Skeletal muscle cell (primary cell): Measurements from ENCODE around the gene ZNF511.

Source experiments
- DNase-seq: peaks from one replicate; pipeline ENCODE4 v3.0.0-alpha.2; 2010; ENCODE audit warnings: low read depth
- H3K4me3 ChIP-seq: 2 replicates; pipeline ENCODE4 v1.5.1; 2011; ENCODE audit warnings: low read depth, mild to moderate bottlenecking, control low read depth, low read length, moderate library complexity

The ZNF511 gene

GRCh38 chr10:133287832-133288500 lies 20.7 kb upstream of the ZNF511 start:
- no peak for DNase-seq
- H3K4me3 ChIP-seq, result no peak overlapping the region

- no peak overlapping the region for H3K4me3 ChIP-seq
- DNase-seq, result no peak
Measured at GRCh38 chr10:133289761-133290160, 19.0 kb upstream of the ZNF511 start.

- H3K4me3 ChIP-seq, result no peak overlapping the region
- DNase-seq, result peak; percentile 21
Measured at GRCh38 chr10:133292919-133293809, 15.6 kb upstream of the ZNF511 start.

GRCh38 chr10:133293810-133294119 lies 14.9 kb upstream of the ZNF511 start:
- H3K4me3 ChIP-seq, result no peak overlapping the region
- no peak for DNase-seq

- no peak overlapping the region for H3K4me3 ChIP-seq
- DNase-seq, result no peak
Measured at GRCh38 chr10:133294189-133294588, 14.5 kb upstream of the ZNF511 start.

- H3K4me3 ChIP-seq, result no peak overlapping the region
- no peak for DNase-seq
Measured at GRCh38 chr10:133295426-133296320, 13.0 kb upstream of the ZNF511 start.

- H3K4me3 ChIP-seq, result no peak overlapping the region
- DNase-seq, result no peak
Measured at GRCh38 chr10:133297504-133297903, 11.2 kb upstream of the ZNF511 start.

- no peak for DNase-seq
Measured at GRCh38 chr10:133298466-133298865, 10.2 kb upstream of the ZNF511 start.

GRCh38 chr10:133299224-133299623 lies 9.5 kb upstream of the ZNF511 start:
- no peak for DNase-seq
- H3K4me3 ChIP-seq, result no peak overlapping the region

More at GRCh38 chr10:133298466-133298865, 10.2 kb upstream of the ZNF511 start:
- no peak overlapping the region for H3K4me3 ChIP-seq

GRCh38 chr10:133299738-133300137 lies 9.0 kb upstream of the ZNF511 start:
- DNase-seq, result no peak
- no peak overlapping the region for H3K4me3 ChIP-seq

GRCh38 chr10:133302230-133302629 lies 6.5 kb upstream of the ZNF511 start:
- no peak overlapping the region for H3K4me3 ChIP-seq
- DNase-seq, result no peak

- no peak overlapping the region for H3K4me3 ChIP-seq
- no peak for DNase-seq
Measured at GRCh38 chr10:133303206-133303605, 5.5 kb upstream of the ZNF511 start.

GRCh38 chr10:133306097-133306476 lies 2.6 kb upstream of the ZNF511 start:
- no peak for DNase-seq
- no peak overlapping the region for H3K4me3 ChIP-seq

- no peak overlapping the region for H3K4me3 ChIP-seq
- DNase-seq, result no peak
Measured at GRCh38 chr10:133306941-133307379, 1.8 kb upstream of the ZNF511 start.

GRCh38 chr10:133307776-133308420 lies 816 bp upstream of the ZNF511 start:
- DNase-seq, result no peak
- H3K4me3 ChIP-seq, result peak overlapping the region; percentile 96

GRCh38 chr10:133309100-133309719 lies 496 bp downstream of the ZNF511 start:
- peak; percentile 59 for DNase-seq
- peak overlapping the region; percentile 96 for H3K4me3 ChIP-seq

- no peak for DNase-seq
- no peak overlapping the region for H3K4me3 ChIP-seq
Measured at GRCh38 chr10:133309720-133310398, 1.1 kb downstream of the ZNF511 start.

GRCh38 chr10:133310399-133310755 lies 1.7 kb downstream of the ZNF511 start:
- H3K4me3 ChIP-seq, result no peak overlapping the region
- DNase-seq, result no peak

- H3K4me3 ChIP-seq, result no peak overlapping the region
- DNase-seq, result no peak
Measured at GRCh38 chr10:133310789-133311188, 2.1 kb downstream of the ZNF511 start.
